NCI-H1436 (cell line): ENCODE data around the gene TSSC4.

ENCODE experiments used
- DNase-seq: peaks from one replicate; lab custom pipeline; 2025; lab: John Stamatoyannopoulos, UW

The TSSC4 gene

DNA sequence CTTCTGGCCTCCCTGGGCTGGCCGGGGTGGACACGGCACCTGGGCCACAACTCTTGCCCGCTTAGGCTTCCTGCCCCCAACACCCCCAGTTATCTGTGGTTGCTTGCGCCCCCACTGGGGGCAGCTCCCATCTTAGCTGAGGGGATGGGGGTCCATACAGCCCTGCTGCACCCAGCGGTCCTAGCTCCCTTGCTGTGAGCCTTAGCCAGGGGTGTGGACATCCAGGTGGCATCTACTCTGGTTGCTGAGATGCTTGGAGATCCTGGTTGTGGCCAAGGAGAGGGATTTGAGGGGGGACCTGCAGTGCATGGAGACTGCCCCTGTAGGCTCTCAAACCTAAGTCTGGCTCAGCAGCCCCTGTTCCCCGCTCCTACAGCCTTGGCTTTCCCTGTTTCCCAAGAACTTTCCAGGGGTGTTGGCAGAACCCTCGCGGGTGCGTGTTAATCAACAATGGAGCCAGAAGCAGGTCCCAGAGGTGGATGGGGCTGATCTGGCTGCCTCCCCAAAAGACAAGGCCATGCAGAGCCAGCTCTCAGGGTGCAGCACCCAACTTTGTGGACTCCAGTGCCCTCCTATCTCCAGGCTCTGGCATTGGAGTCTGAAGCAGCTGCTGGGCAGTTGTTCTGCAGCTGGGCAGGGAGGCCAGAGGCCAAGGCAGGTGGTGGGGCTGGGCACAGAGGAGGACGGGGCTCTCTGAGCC lies 47.6 kb downstream of the TSSC4 start:
- no peak for DNase-seq

GRCh38 chr11:2448661-2449547 lies 48.4 kb downstream of the TSSC4 start:
- DNase-seq = no peak

DNA sequence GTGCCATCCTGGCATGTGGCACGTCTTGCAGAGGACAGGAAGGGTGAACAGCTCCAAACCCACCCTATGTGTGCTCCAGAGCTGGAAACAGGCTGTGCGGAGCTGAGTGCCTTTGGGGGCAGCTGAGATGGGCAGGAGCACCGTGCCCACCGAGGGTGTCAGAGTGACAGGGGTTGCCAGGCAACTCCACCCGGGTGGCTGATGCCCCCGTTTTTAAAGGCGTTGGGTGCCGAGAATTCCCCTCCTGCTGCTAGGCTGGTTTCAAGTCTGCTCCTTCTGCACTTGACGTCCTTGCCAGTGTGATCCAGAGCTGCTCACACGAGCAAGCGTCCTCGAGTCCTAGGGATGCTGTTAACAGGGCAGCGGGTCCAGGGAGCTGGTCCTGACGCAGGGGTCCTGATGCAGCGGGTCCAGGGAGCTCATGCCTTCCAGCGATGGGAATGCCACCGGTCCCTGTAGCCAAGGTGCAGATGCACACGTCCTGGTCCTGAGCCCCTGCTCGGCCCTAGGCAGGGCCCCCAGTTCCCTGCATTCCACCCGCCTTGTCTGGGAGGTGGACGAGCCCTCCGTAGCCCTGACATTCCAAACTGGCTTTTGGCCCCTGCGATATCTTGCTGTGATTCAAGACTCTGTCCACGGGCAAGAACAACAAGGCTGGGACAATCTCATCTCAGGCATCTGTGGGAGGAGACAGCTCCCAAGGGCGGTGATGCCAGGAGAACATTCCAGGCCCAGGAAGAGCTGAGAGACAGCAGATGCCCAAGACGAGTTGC lies 49.2 kb downstream of the TSSC4 start:
- DNase-seq = no peak

GRCh38 chr11:2450321-2451041 lies 49.9 kb downstream of the TSSC4 start:
- DNase-seq = no peak

DNA sequence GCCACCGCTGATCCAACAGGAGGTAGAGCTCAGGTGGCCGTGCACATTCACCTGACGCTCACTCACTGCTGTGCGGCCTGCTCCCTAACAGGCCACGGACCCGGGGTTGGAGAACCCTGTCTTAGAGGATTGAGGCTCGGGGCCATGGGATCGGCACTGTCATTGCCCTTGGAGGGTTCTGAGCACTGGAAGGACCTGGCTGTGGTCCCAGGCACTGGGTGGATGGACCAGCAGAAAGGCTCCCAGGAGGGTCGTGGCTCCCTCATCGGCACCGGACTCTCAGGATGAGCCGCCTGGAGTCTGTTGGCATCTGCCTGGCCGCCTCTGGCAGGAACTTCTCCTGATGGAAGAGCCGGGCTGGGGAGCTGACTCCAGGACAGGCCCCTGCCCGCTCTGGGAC lies 50.8 kb downstream of the TSSC4 start:
- DNase-seq = no peak

- no peak for DNase-seq
Observed at GRCh38 chr11:2451916-2452315, 51.4 kb downstream of the TSSC4 start.

- DNase-seq = no peak
Observed at GRCh38 chr11:2452321-2453012, 51.9 kb downstream of the TSSC4 start.

- no peak for DNase-seq
Observed at GRCh38 chr11:2453436-2453835, 52.9 kb downstream of the TSSC4 start.
